NCI-H526 (cell line): ENCODE results near the gene IHH.

ENCODE experiments used
- DNase-seq, 2 experiments: peaks; one replicate each; lab custom pipeline; 2025; lab: John Stamatoyannopoulos, UW

IHH gene

GRCh38 chr2:219073413-219074129, 12.8 kb upstream of the IHH start:
- peak; percentile 40 to 85 for DNase-seq

GRCh38 chr2:219072741-219073250, 12.1 kb upstream of the IHH start:
- DNase-seq, result no peak

- DNase-seq, result no peak
These were observed 10.6 kb upstream of the IHH start for GRCh38 chr2:219071131-219071816.

- no peak for DNase-seq
These were observed 4.8 kb upstream of the IHH start for GRCh38 chr2:219065484-219065883.

GRCh38 chr2:219062081-219062480, 1.4 kb upstream of the IHH start:
- DNase-seq, result no peak

GRCh38 chr2:219059725-219060682, 717 bp downstream of the IHH start:
- DNase-seq, result peak in 1 of 2 experiments; percentile 59

- no peak for DNase-seq
These were observed 1.4 kb downstream of the IHH start for GRCh38 chr2:219059375-219059724.

GRCh38 chr2:219058541-219059374, 2.0 kb downstream of the IHH start:
- peak in 1 of 2 experiments; percentile 50 for DNase-seq

- peak; percentile 55 to 90 for DNase-seq
These were observed 2.8 kb downstream of the IHH start for GRCh38 chr2:219057709-219058540.

- peak in 1 of 2 experiments; percentile 59 for DNase-seq
These were observed 3.6 kb downstream of the IHH start for GRCh38 chr2:219056896-219057708.

GRCh38 chr2:219056176-219056895, 4.4 kb downstream of the IHH start:
- no peak for DNase-seq

GRCh38 chr2:219054956-219055903, 5.5 kb downstream of the IHH start:
- DNase-seq, result no peak

- DNase-seq, result no peak
These were observed 11.4 kb downstream of the IHH start for GRCh38 chr2:219049282-219049681.

GRCh38 chr2:219045937-219046550, 14.7 kb downstream of the IHH start:
- no peak for DNase-seq

GRCh38 chr2:219042750-219043149, 18.0 kb downstream of the IHH start:
- no peak for DNase-seq

- DNase-seq, result no peak
These were observed 18.6 kb downstream of the IHH start for GRCh38 chr2:219042157-219042556.

- DNase-seq, result peak; percentile 23 to 61
These were observed 19.5 kb downstream of the IHH start, which contains the start of gene CFAP65 for GRCh38 chr2:219041252-219041651. Gene CFAP65 (minus strand): TSS chr2:219041516. CDS start chr2:219039048, 2,468 bp downstream.
